ENCODE data around the gene PPP1R3G. TPM values are rescaled to one million over a fixed set of nuclear protein-coding genes. Genes with fewer than 3 reads are reported as not detected.

The PPP1R3G gene
- total and polyA plus RNA-seq, 2 of the 13 experiments (the other 11 are each of a cell fraction or from before 2014, with no cell fraction given) = 1.2 to 1.3 TPM

DNA sequence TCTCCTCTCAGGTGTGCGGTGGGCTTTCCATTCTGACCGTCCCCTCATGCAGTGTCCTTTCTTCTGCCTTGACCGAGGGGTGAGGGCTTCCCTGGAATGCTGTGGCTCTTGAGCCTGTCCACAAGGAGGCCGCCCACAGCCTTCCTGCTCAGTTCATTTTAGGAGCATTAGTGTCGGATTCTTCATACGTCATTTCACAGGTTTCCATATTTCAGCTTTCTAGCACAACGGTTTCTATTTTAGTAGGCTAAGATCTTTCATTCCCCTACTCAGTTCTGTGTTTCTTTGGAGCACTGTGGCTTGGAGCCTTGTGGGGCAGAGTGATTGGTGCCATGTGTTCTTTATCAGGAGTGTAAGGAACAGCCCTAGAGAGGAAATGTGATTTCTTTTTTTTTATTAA lies 5.5 kb downstream of the PPP1R3G start:
- H3K79me2 ChIP-seq (ENCODE audit: insufficient read depth, low read length) = peaks cover 2% of the 10 kb centered on the region
- H3K27me3 ChIP-seq (ENCODE audit: control insufficient read depth in 1 of 2, insufficient read depth in 2 of 2, low read length in 2 of 2) = no peaks in the 10 kb centered on the region
- no TSS peak for BruUV-seq (replicated peaks)
- H3K36me3 ChIP-seq (replicated peaks in 1 of 2; ENCODE audit: control insufficient read depth in 1 of 2, insufficient read depth in 2 of 2, low read length in 2 of 2) = no peaks in the 10 kb centered on the region; a peak in 2 of 5 replicates
- H3K4me2 ChIP-seq (ENCODE audit: low read depth, low read length) = no peak overlapping the region
- FAIRE-seq = no peak
- H3K4me3 ChIP-seq (replicated peaks in 1 of 3; ENCODE audit: insufficient read depth in 1 of 3, low read depth in 2 of 3, low read length in 3 of 3) = no peak overlapping the region
- ChIA-PET CTCF (ENCODE audit: low intra/inter-chr PET ratio, low total read pairs) (no interaction called here), POLR2A (interaction anchor here (0.6 kb wide), 1 partner anchor 32 kb away, joined by 3 read pairs; no protein-coding TSS in a partner anchor)
- no peak overlapping the region for H3K9ac ChIP-seq (ENCODE audit: insufficient read depth, low read depth, low read length)
- in situ Hi-C loops (cut with HindIII; ENCODE audit: extremely low pct_ligation_motif_present, low pct_unique_long_range_greater_than_20kb) = no loop called here
- WGBS (ENCODE audit: low lambda C conversion rate) = 95% methylated on average over 6 of the region's 7 CpGs
- intact Hi-C loops (cut with micrococcal nuclease; ENCODE audit: unreplicated experiment) = no loop called here
- no peak overlapping the region for H3K27ac ChIP-seq (ENCODE audit: extremely low read length, insufficient read depth, low read length)
- TF ChIP-seq NCOR1 (IDR thresholded peaks at IDR 0.05; ENCODE audit: borderline replicate concordance, low read length) (no peak), KLF15 (CRISPR knock-in tag; IDR thresholded peaks at IDR 0.05; ENCODE audit: borderline replicate concordance) (no peak), CREM (IDR thresholded peaks at IDR 0.05) (no peak), CREM (CRISPR knock-in tag; IDR thresholded peaks at IDR 0.05) (no peak), CBX1 (IDR thresholded peaks at IDR 0.05; ENCODE audit: low read depth) (no peak), ZNF75D (CRISPR knock-in tag; IDR thresholded peaks at IDR 0.05; ENCODE audit: borderline replicate concordance) (no peak), NRL (CRISPR knock-in tag; IDR thresholded peaks at IDR 0.05; ENCODE audit: borderline replicate concordance) (no peak), MED8 (CRISPR knock-in tag; IDR thresholded peaks at IDR 0.05; ENCODE audit: insufficient replicate concordance) (no peak)
- TF ChIP-seq, protein P1, sequence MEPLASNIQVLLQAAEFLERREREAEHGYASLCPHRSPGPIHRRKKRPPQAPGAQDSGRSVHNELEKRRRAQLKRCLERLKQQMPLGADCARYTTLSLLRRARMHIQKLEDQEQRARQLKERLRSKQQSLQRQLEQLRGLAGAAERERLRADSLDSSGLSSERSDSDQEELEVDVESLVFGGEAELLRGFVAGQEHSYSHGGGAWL (CRISPR knock-in tag; IDR thresholded peaks at IDR 0.05) = no peak
- TF ChIP-seq, protein P2, sequence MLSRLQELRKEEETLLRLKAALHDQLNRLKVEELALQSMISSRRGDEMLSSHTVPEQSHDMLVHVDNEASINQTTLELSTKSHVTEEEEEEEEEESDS (CRISPR knock-in tag; IDR thresholded peaks at IDR 0.05; ENCODE audit: borderline replicate concordance) = no peak
- TF ChIP-seq, protein P3, sequence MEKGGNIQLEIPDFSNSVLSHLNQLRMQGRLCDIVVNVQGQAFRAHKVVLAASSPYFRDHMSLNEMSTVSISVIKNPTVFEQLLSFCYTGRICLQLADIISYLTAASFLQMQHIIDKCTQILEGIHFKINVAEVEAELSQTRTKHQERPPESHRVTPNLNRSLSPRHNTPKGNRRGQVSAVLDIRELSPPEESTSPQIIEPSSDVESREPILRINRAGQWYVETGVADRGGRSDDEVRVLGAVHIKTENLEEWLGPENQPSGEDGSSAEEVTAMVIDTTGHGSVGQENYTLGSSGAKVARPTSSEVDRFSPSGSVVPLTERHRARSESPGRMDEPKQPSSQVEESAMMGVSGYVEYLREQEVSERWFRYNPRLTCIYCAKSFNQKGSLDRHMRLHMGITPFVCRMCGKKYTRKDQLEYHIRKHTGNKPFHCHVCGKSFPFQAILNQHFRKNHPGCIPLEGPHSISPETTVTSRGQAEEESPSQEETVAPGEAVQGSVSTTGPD (CRISPR knock-in tag; IDR thresholded peaks at IDR 0.05) = no peak
- no peak overlapping the region for H2AFZ ChIP-seq (ENCODE audit: low read length)
- no peaks in the 10 kb centered on the region for H4K20me1 ChIP-seq (ENCODE audit: insufficient read depth, low read length)
- no peak for DNase-seq (ENCODE audit: low spot score)
- ATAC-seq = peak; percentile 26; the same call in 1 of the 3 replicates
- H3K4me1 ChIP-seq (ENCODE audit: insufficient read depth, low read length) = peaks cover 52% of the 10 kb centered on the region
- H3K9me3 ChIP-seq (ENCODE audit: low read length) = no peaks in the 10 kb centered on the region
